Pancreas (tissue), 10 donors: ENCODE results near the gene SH3GL3. TPM values are rescaled to one million over a fixed set of nuclear protein-coding genes. Genes with fewer than 3 reads are reported as not detected.

Source experiments
- ATAC-seq, 4 donors: fragments of 200-7000 bp; cut with Tn5 transposase; one replicate each; pipeline versions ENCODE4 v1.8.0 to v1.9.1; 2020; ENCODE audit warnings: mild to moderate bottlenecking in 4 of 4, moderate library complexity in 4 of 4
- DNase-seq, 6 donors: peaks; one replicate each; pipeline ENCODE4 v3.0.0-alpha.2; 2020
- FAIRE-seq: peaks from 2 replicates; lab custom pipeline; 2012; peaks lifted over from hg19 to GRCh38; lab: Jason Lieb, UNC
- H3K27ac ChIP-seq, 4 donors: fragments of 200-600 bp; sonication (generic); 1 replicate in 3 of 4; 2 replicates in 1 of 4; pipeline versions ENCODE4 v1.5.0 to v1.8.0; 2020
- H3K27me3 ChIP-seq, 4 donors: fragments of 200-600 bp; one replicate each; pipeline ENCODE4 v1.8.0; 2021
- H3K36me3 ChIP-seq, 3 donors: fragments of 200-600 bp; sonication (generic) in 1 of 3; one replicate each; pipeline versions ENCODE4 v1.5.0 to v1.8.0; 2020 to 2021
- H3K4me1 ChIP-seq, 3 donors: fragments of 200-600 bp; one replicate each; pipeline ENCODE4 v1.8.0; 2021
- H3K4me3 ChIP-seq, 4 donors: fragments of 200-600 bp; sonication (generic) in 2 of 4; one replicate each; pipeline versions ENCODE4 v1.5.0 to v1.8.0; 2020 to 2021
- H3K9me3 ChIP-seq, 4 donors: fragments of 200-600 bp; one replicate each; pipeline ENCODE4 v1.8.0; 2021
- WGBS, 2 donors: extraction: QIAGEN DNeasy Blood & Tissue Kit; methylation state at CpG; one replicate each; pipeline ENCODE4 v1.1.7; 2013; 5-methylcytosine and 5-hydroxymethylcytosine counted together
- intact Hi-C, 3 donors: fragments of 100-400 bp; cut with DNase I; formaldehyde crosslinking; loops; one replicate each; pipeline versions ENCODE4 v1.11.1 to v1.14.2; 2022
- polyA plus RNA-seq, 2 donors: library from polyadenylated mRNA; stranded (reverse); fragments of 200-250 nt; gene quantifications; one replicate each; pipeline ENCODE4 v1.2.3, GENCODE V29; 2013
- total RNA-seq, 6 donors: library from RNA; stranded (reverse); fragmentation: NEBNext Ultra II Directional in 4 of 6; extraction: Animal tissue kit (Norgen Biotek cat#: 25700) in 4 of 6; gene quantifications; one replicate each; pipeline versions ENCODE4 v1.2.1 to v1.2.4, GENCODE V29; 2021 to 2023
- TF ChIP-seq, protein P1 (sequence below), 4 donors: fragments of 200-600 bp; sonication (generic) in 3 of 4; IDR thresholded peaks; one replicate each; pipeline versions ENCODE4 v1.5.0 to v1.8.0; 2021; ENCODE audit warnings: antibody characterized with exemption in 4 of 4
- donor health status: healthy with polysubstance abuse.
- donor health status: DM: no; HTN: no; CAD: no; lungs with moderate emphysema.
- donor health status: DM: no; HTN: no; CAD: no.
- donor health status: control.
- donor health status: control.
- donor health status: Bipolar disorder and iron deficiency.
- donor health status: DM: yes; HTN: yes; CAD: no.
- donor health status: DM: no; HTN: no; CAD: no.
- donor health status: DM: no; HTN: no; CAD: no.
- donor health status: DM: yes; HTN: yes; CAD: no.

Gene SH3GL3
- total and polyA plus RNA-seq, 8 donors: 0.23 to 0.87 (median 0.54) TPM; not detected in 4

GRCh38 chr15:83616840-83617239, 169.7 kb downstream of the SH3GL3 start:
- H3K9me3 ChIP-seq: no peaks in the 10 kb centered on the region
- TF ChIP-seq, protein P1, sequence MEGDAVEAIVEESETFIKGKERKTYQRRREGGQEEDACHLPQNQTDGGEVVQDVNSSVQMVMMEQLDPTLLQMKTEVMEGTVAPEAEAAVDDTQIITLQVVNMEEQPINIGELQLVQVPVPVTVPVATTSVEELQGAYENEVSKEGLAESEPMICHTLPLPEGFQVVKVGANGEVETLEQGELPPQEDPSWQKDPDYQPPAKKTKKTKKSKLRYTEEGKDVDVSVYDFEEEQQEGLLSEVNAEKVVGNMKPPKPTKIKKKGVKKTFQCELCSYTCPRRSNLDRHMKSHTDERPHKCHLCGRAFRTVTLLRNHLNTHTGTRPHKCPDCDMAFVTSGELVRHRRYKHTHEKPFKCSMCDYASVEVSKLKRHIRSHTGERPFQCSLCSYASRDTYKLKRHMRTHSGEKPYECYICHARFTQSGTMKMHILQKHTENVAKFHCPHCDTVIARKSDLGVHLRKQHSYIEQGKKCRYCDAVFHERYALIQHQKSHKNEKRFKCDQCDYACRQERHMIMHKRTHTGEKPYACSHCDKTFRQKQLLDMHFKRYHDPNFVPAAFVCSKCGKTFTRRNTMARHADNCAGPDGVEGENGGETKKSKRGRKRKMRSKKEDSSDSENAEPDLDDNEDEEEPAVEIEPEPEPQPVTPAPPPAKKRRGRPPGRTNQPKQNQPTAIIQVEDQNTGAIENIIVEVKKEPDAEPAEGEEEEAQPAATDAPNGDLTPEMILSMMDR (IDR thresholded peaks at IDR 0.05): no peak
- H3K4me3 ChIP-seq: no peak overlapping the region
- H3K36me3 ChIP-seq: no peaks in the 10 kb centered on the region
- FAIRE-seq (no peak), ATAC-seq (no peak), DNase-seq (no peak)
- 82 to 88% methylated on average over 1 of the region's 1 CpG for WGBS, 2 donors
- no peak overlapping the region for H3K27ac ChIP-seq
- H3K4me1 ChIP-seq: no peaks in the 10 kb centered on the region
- intact Hi-C loops: no loop called here
- no peaks in the 10 kb centered on the region for H3K27me3 ChIP-seq

- ATAC-seq: no peak
- Histone ChIP-seq H3K4me1 (no peaks in the 10 kb centered on the region), H3K4me3 (no peak overlapping the region), H3K27me3 (no peaks in the 10 kb centered on the region), H3K36me3 (no peaks in the 10 kb centered on the region), H3K9me3 (no peaks in the 10 kb centered on the region), H3K27ac (no peak overlapping the region)
- intact Hi-C loops: no loop called here
- 72 to 82% methylated on average over 2 of the region's 2 CpGs for WGBS, 2 donors
- TF ChIP-seq, protein P1 (IDR thresholded peaks at IDR 0.05): no peak
- no peak for DNase-seq
- FAIRE-seq: no peak
Observed at GRCh38 chr15:83626171-83626802, 179.1 kb downstream of the SH3GL3 start.

DNA sequence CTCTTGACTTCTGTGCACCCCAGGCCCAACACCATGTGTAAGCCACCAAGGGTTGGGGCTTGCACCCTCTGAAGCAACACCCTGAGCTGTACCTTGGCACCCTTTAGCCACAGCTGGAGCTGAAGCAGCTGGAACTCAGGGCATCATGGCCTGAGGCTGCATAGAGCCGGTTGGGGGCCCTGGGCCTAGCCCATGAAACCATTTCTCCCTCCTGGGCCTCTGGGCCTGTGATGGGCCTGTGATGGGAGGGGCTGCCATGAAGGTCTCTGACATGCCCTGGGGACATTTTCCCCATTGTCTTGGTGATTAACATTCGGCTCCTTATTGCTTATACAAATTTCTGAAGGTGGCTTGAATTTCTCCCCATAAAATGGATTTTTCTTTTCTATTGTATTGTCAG, 184.4 kb downstream of the SH3GL3 start:
- TF ChIP-seq, protein P1 (IDR thresholded peaks at IDR 0.05): no peak
- FAIRE-seq: no peak
- H3K27ac ChIP-seq: no peak overlapping the region

DNA sequence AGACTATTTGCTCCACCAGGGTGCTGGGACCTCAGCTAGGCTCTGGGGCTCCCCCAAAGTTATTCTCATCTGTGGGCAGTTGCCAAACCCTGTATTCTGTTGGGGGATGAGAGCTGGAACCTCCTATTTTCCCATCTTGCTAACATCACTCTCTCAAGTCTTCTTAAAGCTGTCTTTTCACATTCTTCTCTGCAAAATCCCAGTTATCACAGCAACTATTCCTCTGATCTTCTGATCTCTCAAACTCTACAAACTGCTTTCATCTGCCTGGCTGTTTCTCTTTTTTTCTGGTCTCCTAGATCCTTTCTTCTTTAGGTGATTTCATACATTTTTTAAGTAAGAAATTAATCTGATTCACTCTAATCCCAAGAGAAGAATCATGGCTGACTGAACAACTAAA, 196.1 kb downstream of the SH3GL3 start:
- no peak overlapping the region for H3K4me3 ChIP-seq

More for the DNA sequence above, 184.4 kb downstream of the SH3GL3 start:
- ATAC-seq: no peak
- DNase-seq: no peak
- WGBS, 2 donors: 83 to 84% methylated on average over 2 of the region's 2 CpGs
- H3K4me1 ChIP-seq: no peaks in the 10 kb centered on the region
- H3K4me3 ChIP-seq: no peak overlapping the region
- intact Hi-C loops: no loop called here
- no peaks in the 10 kb centered on the region for H3K36me3 ChIP-seq
- no peaks in the 10 kb centered on the region for H3K9me3 ChIP-seq
- H3K27me3 ChIP-seq: no peaks in the 10 kb centered on the region

DNA sequence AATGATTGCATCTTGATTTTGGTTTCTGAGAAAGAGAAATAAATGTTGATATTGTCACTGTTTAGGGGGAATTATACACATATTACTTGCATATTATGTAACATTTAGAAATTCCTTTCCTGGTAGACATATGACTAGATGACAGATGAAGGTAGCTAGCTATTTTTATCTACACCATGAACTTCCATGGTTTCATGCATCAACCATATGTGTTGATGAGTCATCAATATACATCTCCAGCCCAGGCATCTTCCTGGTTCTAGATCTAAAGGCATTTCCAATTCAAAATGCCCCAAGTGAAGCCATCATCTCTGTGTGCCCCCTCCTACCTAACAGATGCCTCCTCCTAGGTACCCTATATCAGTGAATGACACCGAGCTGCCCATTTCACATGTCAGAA, 197.3 kb downstream of the SH3GL3 start:
- no peak overlapping the region for H3K27ac ChIP-seq
- intact Hi-C loops: no loop called here
- FAIRE-seq (no peak), DNase-seq (no peak), ATAC-seq (no peak)
- no peaks in the 10 kb centered on the region for H3K9me3 ChIP-seq
- H3K4me1 ChIP-seq: no peaks in the 10 kb centered on the region
- TF ChIP-seq, protein P1 (IDR thresholded peaks at IDR 0.05): no peak
- no peak overlapping the region for H3K4me3 ChIP-seq
- 94 to 100% methylated on average over 1 of the region's 1 CpG for WGBS, 2 donors
- H3K27me3 ChIP-seq: no peaks in the 10 kb centered on the region
- H3K36me3 ChIP-seq: no peaks in the 10 kb centered on the region

More for the DNA sequence above, 196.1 kb downstream of the SH3GL3 start:
- Histone ChIP-seq H3K27ac (no peak overlapping the region), H3K27me3 (no peaks in the 10 kb centered on the region), H3K9me3 (no peaks in the 10 kb centered on the region), H3K36me3 (no peaks in the 10 kb centered on the region), H3K4me1 (no peaks in the 10 kb centered on the region)
- intact Hi-C loops: no loop called here
- DNase-seq: no peak
- FAIRE-seq: no peak
- TF ChIP-seq, protein P1 (IDR thresholded peaks at IDR 0.05): no peak
- ATAC-seq: no peak
